ENCODE data around the gene RAB10. TPM values are rescaled to one million over a fixed set of nuclear protein-coding genes. Genes with fewer than 3 reads are reported as not detected.

Gene RAB10
- total RNA-seq, 1 experiment from 2014 or later, result 130 TPM

DNA sequence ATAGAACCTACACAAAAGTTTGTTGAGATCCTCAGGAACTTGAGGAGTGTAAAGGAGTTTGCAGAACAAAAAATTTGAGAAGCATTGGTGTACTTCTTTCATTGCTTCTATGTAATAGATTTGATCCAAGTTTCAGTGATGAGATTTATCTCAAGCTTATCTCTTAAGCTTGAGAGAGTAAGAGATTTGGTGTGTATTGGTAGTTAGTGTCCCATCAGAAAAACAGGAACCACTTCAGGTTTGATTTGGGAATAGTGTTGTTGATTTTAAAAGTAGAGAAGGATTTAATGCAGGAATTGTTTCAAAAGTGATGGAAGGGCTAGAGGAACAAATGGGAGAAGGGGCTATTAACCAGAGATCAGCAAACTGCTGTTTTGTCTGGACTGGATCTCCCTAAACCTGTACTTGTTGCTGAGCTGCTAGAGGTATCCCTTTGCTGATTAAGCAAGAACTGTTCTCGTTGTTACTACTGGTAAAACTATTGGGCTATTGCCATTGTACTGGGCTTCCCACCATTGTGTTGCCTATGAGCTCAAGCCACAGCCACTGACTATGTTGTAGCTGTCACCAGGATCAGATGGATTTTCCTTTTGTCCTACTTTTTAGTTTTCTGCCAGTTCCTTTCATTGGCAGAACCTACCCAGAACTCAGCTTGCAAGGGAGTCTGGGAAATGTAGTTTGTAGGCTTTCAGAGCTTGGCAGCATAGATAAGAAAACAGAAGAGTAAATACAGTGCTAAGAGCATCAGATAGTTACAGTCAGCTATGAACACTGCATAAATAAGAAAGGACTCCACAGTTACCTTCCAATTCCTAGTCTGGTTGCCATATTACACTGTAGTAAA is 39.3 kb downstream of the RAB10 start:
- no peaks in the 10 kb centered on the region for H4K20me1 ChIP-seq (ENCODE audit: control insufficient read depth, insufficient read depth, insufficient read length)
- peaks cover 54 to 56% of the 10 kb centered on the region in 2 experiments for H3K4me1 Mint-ChIP-seq

More for the DNA sequence above, 39.3 kb downstream of the RAB10 start:
- peaks cover 6% of the 10 kb centered on the region for H3K79me1 ChIP-seq (ENCODE audit: insufficient read depth, low read depth, low read length, poor library complexity, severe bottlenecking)
- no peak overlapping the region for H2BK5ac ChIP-seq (ENCODE audit: insufficient read length, low read length)
- H4K8ac ChIP-seq (replicated peaks; ENCODE audit: insufficient read length, low read depth, low read length), result no peak overlapping the region
- H3K36me3 Mint-ChIP-seq (ENCODE audit: insufficient read depth in 1 of 3, low read depth in 3 of 3), result no peaks in the 10 kb centered on the region; a peak in 3 of 7 replicates
- no peak overlapping the region for H2BK15ac ChIP-seq (ENCODE audit: low read depth, low read length)
- TF ChIP-seq, protein P1, sequence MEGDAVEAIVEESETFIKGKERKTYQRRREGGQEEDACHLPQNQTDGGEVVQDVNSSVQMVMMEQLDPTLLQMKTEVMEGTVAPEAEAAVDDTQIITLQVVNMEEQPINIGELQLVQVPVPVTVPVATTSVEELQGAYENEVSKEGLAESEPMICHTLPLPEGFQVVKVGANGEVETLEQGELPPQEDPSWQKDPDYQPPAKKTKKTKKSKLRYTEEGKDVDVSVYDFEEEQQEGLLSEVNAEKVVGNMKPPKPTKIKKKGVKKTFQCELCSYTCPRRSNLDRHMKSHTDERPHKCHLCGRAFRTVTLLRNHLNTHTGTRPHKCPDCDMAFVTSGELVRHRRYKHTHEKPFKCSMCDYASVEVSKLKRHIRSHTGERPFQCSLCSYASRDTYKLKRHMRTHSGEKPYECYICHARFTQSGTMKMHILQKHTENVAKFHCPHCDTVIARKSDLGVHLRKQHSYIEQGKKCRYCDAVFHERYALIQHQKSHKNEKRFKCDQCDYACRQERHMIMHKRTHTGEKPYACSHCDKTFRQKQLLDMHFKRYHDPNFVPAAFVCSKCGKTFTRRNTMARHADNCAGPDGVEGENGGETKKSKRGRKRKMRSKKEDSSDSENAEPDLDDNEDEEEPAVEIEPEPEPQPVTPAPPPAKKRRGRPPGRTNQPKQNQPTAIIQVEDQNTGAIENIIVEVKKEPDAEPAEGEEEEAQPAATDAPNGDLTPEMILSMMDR (conservative IDR thresholded peaks at IDR 0.05), result no peak
- H2AK5ac ChIP-seq (ENCODE audit: insufficient read length, low read length), result no peak overlapping the region
- H3K56ac ChIP-seq (ENCODE audit: insufficient read length, low read depth, low read length), result no peak overlapping the region
- H3K9me3 Mint-ChIP-seq, result no peaks in the 10 kb centered on the region
- H4K91ac ChIP-seq (ENCODE audit: insufficient read length, low read depth, low read length), result no peak overlapping the region
- no peaks in the 10 kb centered on the region for H3K9me3 ChIP-seq (ENCODE audit: control insufficient read depth, low read depth, low read length)
- H3K18ac ChIP-seq (ENCODE audit: insufficient read length, low read depth, low read length), result no peak overlapping the region
- DNase-seq, result no peak
- H2AFZ ChIP-seq (ENCODE audit: low read length), result no peak overlapping the region
- H3K9ac ChIP-seq (ENCODE audit: extremely low read depth, insufficient read length, low read length), result no peak overlapping the region
- no peaks in the 10 kb centered on the region for H3K23me2 ChIP-seq (ENCODE audit: insufficient read length, low read depth, low read length, poor library complexity, severe bottlenecking)
- no peak overlapping the region for H3T11ph ChIP-seq (ENCODE audit: low read length)
- H3K4ac ChIP-seq (ENCODE audit: low read depth, low read length), result no peak overlapping the region
- H4K5ac ChIP-seq (ENCODE audit: insufficient read length, low read depth, low read length), result no peak overlapping the region
- H2BK20ac ChIP-seq (ENCODE audit: low read depth, low read length, poor library complexity, severe bottlenecking), result no peak overlapping the region
- no CpG with 5 or more reads among the region's 1 CpG for WGBS (ENCODE audit: extremely low coverage, insufficient read length, low lambda C conversion rate)
- H3K27ac ChIP-seq (ENCODE audit: insufficient read length, low read depth, low read length), result no peak overlapping the region
- H2BK120ac ChIP-seq (ENCODE audit: low read depth, low read length, poor library complexity, severe bottlenecking), result no peak overlapping the region
- H3K23ac ChIP-seq (ENCODE audit: insufficient read length, low read depth, low read length), result no peak overlapping the region
- peak overlapping the region in 1 of 3 experiments; percentile 87; a peak in 2 of 7 replicates for H3K27ac Mint-ChIP-seq
- no peak overlapping the region for H3K4me3 Mint-ChIP-seq
- H3K27me3 Mint-ChIP-seq (ENCODE audit: low read depth), result no peaks in the 10 kb centered on the region
- H3K4me2 ChIP-seq (ENCODE audit: insufficient read depth, insufficient read length, low read length), result no peak overlapping the region
- H3K27me3 ChIP-seq (ENCODE audit: insufficient read depth, low read length), result no peaks in the 10 kb centered on the region
- no peak overlapping the region for H2BK12ac ChIP-seq (ENCODE audit: insufficient read length, low read depth, low read length)
- H3K79me2 ChIP-seq (ENCODE audit: insufficient read depth, low read length), result peaks cover 28% of the 10 kb centered on the region
- no peak overlapping the region for H3K14ac ChIP-seq (ENCODE audit: insufficient read depth, low read length)
- peaks cover 6% of the 10 kb centered on the region; the same call in 1 of the 2 replicates for H3K4me1 ChIP-seq (ENCODE audit: insufficient read depth, low read length)

Data from H9 (cell line).